Hypothalamus (tissue), 51 donors: ENCODE data around the gene SPRR2D.
"Not testable (repeated sequence)": the region's sequence is repeated elsewhere in the genome, so short reads cannot be mapped to it uniquely, and the experiment has no call there.

Experiments
- DNase-seq, 51 donors: peaks; one replicate each; lab custom pipeline; 2025; lab: John Stamatoyannopoulos, UW

The SPRR2D gene

GRCh38 chr1:153040950-153041631, at the start of gene SPRR2D:
Gene SPRR2D, minus strand, starts transcription at chr1:153041120. Its CDS starts 774 bp downstream, at chr1:153040346.
- no peak for DNase-seq

- no peak for DNase-seq
Measured at GRCh38 chr1:153087652-153088051, 46.7 kb upstream of the SPRR2D start.

GRCh38 chr1:153081736-153082135, 40.8 kb upstream of the SPRR2D start:
- DNase-seq, result no peak

GRCh38 chr1:153072806-153073726, 32.1 kb upstream of the SPRR2D start:
- no peak for DNase-seq

- DNase-seq, result no peak
Measured at GRCh38 chr1:153071511-153071910, 30.6 kb upstream of the SPRR2D start, which contains the start of gene SPRR2B. Gene SPRR2B, minus strand, starts transcription at chr1:153071611. Its CDS starts 772 bp downstream, at chr1:153070839.

- DNase-seq, result no peak
Measured at GRCh38 chr1:153070243-153070642, 29.3 kb upstream of the SPRR2D start.

- DNase-seq, result no peak
Measured at GRCh38 chr1:153058826-153059784, 18.2 kb upstream of the SPRR2D start.

- no peak for DNase-seq
Measured at GRCh38 chr1:153058154-153058553, 17.2 kb upstream of the SPRR2D start.

GRCh38 chr1:153057375-153057774, 16.5 kb upstream of the SPRR2D start, which contains the start of gene SPRR2A:
Gene SPRR2A, minus strand, starts transcription at chr1:153057512. Its CDS starts 777 bp downstream, at chr1:153056735.
- DNase-seq, result no peak

GRCh38 chr1:153056111-153056510, 15.2 kb upstream of the SPRR2D start:
- not testable (repeated sequence) for DNase-seq

GRCh38 chr1:153049211-153049610, 8.3 kb upstream of the SPRR2D start:
- no peak for DNase-seq

- no peak for DNase-seq
Measured at GRCh38 chr1:153035211-153035610, 5.7 kb downstream of the SPRR2D start.

GRCh38 chr1:153032677-153033308, 8.1 kb downstream of the SPRR2D start:
- peak in 15 of 51 donors; percentile 1 to 36 (median 9) for DNase-seq

GRCh38 chr1:153032073-153032472, 8.8 kb downstream of the SPRR2D start:
- DNase-seq, result no peak

GRCh38 chr1:153030895-153031294, 10.0 kb downstream of the SPRR2D start, which contains the start of gene SPRR1B:
Gene SPRR1B, plus strand, starts transcription at chr1:153031203. Its CDS starts 1,143 bp downstream, at chr1:153032346.
- DNase-seq, result no peak

GRCh38 chr1:153028766-153029165, 12.2 kb downstream of the SPRR2D start:
- DNase-seq, result no peak

- DNase-seq, result no peak
Measured at GRCh38 chr1:153025797-153026196, 15.1 kb downstream of the SPRR2D start.

GRCh38 chr1:153024413-153024812, 16.5 kb downstream of the SPRR2D start:
- no peak for DNase-seq

GRCh38 chr1:153023109-153023508, 17.8 kb downstream of the SPRR2D start:
- no peak for DNase-seq

GRCh38 chr1:153022340-153022739, 18.6 kb downstream of the SPRR2D start:
- DNase-seq, result not testable (repeated sequence)
